Activated naive CD4-positive, alpha-beta T cell (primary cell): ENCODE measurements around the gene NR2F1.

ENCODE experiments used
- DNase-seq, 4 experiments: peaks; one replicate each; lab custom pipeline; 2025; lab: John Stamatoyannopoulos, UW

Gene NR2F1

DNA sequence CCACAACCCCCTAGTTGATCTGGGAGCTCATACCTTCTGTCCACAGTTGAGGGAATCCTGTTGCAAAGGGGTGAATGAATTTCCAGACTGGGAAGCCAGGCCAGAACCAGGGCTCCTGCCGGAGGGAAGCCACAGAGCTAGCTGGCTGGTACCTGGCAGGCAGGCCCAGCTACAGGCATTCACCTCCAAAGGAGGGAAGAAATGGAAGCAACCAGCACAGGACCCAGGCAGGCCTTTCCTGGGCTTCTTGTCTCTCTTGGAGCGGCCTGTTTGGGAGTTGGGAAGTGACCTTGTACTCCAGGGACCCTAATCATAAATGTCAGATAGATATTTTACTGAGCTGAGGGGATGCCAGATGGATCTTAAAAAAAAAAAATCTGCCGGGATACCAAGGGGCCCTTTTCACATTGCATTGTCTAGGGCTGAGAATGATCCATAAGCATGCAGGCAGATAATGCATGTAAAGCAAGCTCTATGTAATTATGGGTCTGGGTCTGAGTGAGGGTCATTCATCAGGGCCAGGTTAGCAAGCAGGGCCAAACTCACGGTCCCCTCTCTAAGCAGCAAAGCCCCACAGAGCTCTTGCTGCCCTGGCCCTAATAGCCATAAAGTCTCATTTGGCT, 8.4 kb downstream of the NR2F1 start:
- DNase-seq, result no peak

- DNase-seq, result no peak
Observed at GRCh38 chr5:93592883-93593282, 9.9 kb downstream of the NR2F1 start.

- no peak for DNase-seq
Observed at GRCh38 chr5:93593476-93594131, 10.6 kb downstream of the NR2F1 start.

GRCh38 chr5:93594591-93595419, 11.8 kb downstream of the NR2F1 start:
- no peak for DNase-seq

GRCh38 chr5:93595420-93596147, 12.6 kb downstream of the NR2F1 start:
- no peak for DNase-seq

- no peak for DNase-seq
Observed at GRCh38 chr5:93596310-93596675, 13.3 kb downstream of the NR2F1 start.

DNA sequence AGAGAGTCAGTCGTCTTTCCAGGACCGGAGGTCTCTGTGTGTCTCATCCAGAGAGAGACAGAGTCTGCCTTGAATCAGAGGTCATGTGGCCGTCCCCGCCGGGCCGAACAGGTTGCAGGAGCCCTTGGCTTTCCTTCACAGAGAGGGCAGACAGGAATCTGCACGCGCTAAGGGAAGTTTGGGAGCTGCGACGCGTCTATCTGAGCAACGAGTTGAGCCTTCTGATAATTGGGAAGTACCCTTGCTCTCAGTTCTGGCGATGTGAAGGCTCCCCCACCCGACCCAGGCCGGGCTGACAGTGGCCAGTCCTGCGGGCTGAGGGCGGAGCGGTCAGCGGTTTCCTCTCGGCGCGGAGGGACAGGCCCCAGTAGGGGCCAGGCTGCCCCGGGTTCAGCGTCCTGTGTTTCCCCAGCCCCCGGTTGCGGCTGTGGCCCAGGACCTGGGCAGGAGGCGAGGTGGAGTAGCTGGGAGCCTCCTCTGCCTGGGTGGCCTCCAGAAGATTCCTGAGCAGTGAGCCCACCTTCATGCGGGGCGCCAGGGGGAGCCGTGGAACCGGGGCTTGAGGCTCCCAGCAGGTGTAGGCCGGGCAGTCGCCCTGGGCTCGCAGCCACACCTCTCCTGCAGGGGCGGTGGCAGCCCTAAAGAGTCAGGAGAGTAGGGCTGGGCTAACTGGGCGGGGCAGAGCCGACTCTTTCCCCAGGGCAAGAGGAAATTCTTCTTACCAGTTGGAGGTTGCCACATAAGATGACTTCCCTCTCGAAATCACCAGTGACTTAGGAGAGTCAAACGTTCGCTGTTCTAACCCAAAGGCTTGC, 13.9 kb downstream of the NR2F1 start:
- no peak for DNase-seq

- no peak for DNase-seq
Observed at GRCh38 chr5:93598091-93599000, 15.3 kb downstream of the NR2F1 start.

- DNase-seq, result no peak
Observed at GRCh38 chr5:93599001-93599379, 16.0 kb downstream of the NR2F1 start.

GRCh38 chr5:93599399-93600120, 16.5 kb downstream of the NR2F1 start:
- DNase-seq, result no peak

DNA sequence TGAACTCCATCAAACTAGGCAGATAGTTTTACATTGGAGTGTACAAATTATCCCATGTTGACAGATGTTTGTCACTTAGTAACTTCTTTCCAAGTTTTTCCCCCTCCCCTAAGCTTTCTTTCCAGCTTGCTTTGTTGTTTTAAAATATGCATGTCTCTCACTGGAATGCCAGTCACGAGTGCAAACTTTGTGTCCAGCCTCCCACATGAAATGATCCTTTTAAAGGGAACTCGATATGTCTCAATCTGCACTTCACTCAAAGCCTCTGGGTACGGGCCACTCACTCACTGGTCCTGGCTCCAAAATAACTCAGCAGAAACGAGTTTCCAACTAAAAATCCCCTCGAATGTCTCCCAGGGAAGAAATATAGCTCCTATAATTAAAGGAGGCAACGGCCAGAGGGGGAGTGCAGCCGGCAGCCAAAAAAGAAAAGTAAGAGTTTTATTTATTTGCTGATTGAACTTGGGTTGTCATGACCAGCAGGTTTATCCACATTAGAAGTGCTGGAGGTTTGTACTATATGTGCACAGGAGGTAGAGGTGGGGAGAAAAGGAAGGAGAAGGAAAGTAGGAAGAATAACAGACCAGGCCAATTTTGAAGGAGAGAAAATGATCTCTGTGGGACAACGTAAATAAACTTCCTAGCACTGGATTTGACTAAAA, 17.5 kb downstream of the NR2F1 start:
- no peak for DNase-seq

- DNase-seq, result no peak
Observed at GRCh38 chr5:93601071-93601801, 18.2 kb downstream of the NR2F1 start.

DNA sequence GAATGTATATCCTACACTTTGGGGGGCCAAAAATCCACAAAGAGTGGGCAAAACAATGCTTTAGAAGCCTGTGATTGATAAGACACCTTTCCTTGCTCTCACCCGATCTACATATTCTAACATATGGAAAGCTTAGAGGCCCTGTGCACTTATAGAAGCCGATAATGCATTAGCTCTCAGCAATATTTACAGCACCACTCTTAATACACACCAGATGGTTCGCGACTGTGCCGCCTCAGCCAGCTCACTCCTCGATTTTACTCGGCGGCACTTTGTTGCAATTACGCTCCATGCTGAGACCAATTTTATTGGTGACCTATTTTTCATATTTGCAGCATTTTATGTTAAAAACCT, 18.8 kb downstream of the NR2F1 start:
- DNase-seq, result no peak

GRCh38 chr5:93602241-93603077, 19.4 kb downstream of the NR2F1 start:
- no peak for DNase-seq

DNA sequence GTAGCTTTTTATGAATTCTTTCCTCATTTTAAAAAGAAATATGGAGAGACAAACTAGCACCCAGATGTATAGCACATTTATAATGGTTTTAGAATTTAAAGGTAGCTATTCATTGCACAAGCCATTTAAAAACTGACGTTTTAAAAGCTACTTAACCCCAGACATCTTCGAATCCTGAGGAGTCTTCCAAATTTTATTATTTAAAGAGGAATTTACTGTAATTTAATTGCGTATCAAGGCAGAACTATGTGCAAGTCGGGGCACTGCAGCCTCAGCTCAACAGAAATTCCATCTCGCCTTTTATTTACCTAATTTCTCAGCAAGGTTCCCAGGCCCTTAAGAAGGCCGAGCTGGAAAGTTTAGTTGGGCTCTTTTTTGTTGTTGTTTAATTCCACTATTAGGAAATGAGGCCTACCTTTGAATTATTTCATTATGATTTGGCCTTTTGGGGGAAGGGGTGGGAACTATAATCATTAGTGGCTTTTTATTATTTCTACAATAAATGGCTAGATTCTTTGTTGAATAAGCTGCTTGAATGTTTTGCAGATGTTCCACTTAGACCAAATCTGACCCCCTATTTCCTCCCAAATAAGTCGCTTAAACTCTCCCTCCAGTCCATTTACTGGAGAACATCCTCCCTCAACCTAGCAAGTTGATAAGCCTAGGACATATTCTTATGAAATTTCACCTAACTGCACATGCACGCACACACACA, 20.2 kb downstream of the NR2F1 start:
- no peak for DNase-seq

DNA sequence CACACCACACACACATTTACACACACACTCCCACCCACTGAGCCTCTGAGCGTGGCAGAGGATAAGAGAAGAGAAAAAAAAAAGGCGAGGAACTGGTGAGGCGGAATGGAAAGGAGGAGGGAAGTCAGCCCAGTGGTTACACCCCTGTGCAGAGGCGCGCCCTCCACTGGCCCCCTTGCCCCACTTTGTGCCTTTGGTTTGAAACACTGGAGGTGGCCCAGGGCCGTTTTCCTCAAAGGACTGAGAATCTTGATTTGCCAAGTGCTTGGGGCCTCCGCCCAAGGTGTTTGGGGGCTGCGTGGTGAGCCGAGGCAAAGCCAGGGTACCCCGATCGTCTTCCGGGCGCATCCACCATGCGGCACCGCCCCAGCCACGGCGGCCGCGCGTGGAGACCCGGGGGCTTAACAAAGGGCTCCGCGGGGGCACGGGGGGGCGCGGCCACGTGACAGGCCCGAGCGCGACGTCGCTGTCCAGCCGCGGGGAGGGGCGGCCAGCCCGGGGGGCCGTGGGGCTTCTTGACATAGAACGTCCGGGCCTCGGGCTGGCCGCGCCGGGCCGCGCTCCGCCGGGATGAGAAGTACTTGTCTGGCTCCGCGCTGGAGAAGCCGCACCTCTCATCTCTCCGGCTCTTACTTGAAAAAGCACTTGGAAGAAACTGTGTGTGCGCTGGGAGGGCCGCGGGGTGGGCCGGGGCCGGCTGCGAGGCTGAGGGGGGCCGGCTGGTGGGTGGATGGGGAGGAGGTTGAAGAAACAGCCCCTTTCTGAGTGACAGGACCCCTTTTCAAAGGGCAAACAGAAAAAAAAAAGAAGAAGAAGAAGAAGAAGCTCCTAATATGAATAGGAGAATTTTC, 21.0 kb downstream of the NR2F1 start:
- DNase-seq, result no peak
